Measurements from ENCODE around the gene TJP1. TPM values are rescaled to one million over a fixed set of nuclear protein-coding genes. Genes with fewer than 3 reads are reported as not detected.

TJP1 gene
- total RNA-seq, 2 donors from 2014 or later = 0.30 TPM; not detected in 1

DNA sequence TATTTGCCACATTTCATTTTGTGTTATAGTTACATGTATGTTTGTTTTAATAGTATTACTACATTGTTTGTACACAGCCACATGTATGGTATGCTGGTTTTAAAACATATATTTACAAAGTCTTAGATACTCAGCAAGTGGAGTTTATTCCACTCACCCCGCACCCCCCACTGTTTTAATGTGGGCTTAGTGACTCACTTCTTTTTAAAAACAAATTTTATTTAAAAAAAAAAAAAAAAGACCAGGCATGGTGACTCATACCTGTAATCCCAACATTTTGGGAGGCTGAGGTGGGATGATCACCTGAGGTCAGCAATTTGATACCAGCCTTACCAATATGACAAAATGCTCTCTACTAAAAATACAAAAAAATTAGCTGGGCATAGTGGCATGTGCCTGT, 26.9 kb upstream of the TJP1 start:
- peaks cover 11 to 15% of the 10 kb centered on the region in 2 donors for H3K9me3 Mint-ChIP-seq
- peaks cover 10 to 20% of the 10 kb centered on the region in 2 donors for H3K36me3 Mint-ChIP-seq
- DNase-seq (ENCODE audit: low spot score in 2 of 2) (no peak), ATAC-seq (no peak)
- H3K27ac Mint-ChIP-seq = no peak overlapping the region

DNA sequence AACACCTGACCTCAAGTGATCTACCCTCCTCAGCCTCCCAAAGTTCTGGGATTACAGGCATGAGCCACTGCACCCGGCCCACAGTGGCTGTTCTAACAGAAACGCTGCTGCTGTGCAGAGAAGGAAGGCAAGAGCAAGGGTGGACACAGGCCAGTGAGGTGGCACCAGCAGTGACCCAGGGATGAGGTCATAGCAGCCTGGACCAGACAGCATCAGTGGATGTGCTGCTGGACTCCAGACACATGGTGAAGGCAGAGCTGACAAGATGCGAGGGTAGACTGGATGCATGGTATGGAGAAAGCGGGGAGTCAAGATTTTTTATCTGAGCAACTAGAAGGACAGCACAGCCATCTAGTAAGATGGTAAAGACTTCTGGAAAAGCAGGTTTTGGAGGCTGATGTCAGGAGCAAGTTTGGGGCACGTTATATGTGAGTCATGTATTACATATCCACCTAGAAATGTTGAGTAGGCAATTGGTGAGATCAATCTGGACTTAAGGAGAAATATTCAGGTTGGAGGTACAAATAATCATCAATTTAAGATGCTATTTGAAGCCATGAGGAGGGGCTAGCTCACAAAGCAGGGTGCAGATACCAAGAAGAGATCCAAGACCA, 22.1 kb upstream of the TJP1 start:
- no peak for DNase-seq (ENCODE audit: low spot score in 2 of 2)
- Mint-ChIP-seq H3K9me3 (peaks cover 11 to 15% of the 10 kb centered on the region in 2 donors), H3K27ac (peak overlapping the region in 1 of 2 donors; percentile 57), H3K36me3 (peaks cover 10 to 20% of the 10 kb centered on the region in 2 donors)
- no peak for ATAC-seq

DNA sequence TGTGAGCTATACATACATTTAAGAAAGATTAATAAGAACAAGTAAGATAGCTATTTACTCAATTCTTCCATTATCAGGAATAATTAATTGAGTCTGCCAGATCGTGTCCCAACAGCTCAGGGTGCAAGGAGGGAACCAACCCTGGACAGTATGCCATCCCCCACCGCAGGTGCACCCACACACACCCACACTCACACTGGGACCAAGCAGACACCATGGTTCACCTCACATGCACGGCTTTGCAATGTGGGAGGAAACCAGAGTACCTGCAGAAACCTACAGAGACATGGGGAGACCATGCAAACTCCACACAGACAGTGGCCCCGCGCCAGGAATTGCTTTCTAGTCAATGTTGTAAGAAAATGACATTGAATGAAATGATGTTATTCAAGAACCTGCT, 20.0 kb upstream of the TJP1 start:
- no peak for ATAC-seq

DNA sequence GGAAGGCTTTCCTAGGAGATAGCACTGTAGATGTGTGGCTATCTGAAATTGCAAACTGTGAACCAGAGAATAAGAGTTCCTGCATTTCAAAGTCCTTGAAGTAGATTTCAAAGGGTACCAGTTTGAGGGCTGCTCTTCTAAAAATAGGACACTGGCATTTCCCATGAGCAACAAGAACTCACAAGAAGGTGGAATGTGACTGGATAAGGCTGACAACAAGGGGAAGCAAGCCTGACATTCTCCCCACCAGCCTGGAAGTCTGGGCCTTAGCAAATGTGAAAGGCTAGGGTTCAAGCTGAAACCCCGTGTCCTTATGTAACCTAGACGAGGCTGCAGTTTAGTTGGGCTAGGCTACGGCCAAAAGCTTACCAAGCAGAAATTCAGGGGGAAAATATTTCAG, 18.7 kb upstream of the TJP1 start:
- no peak for DNase-seq (ENCODE audit: low spot score in 2 of 2)
- Mint-ChIP-seq H3K27ac (no peak overlapping the region), H3K9me3 (peaks cover 2 to 6% of the 10 kb centered on the region in 2 donors), H3K36me3 (peaks cover 0 to 6% of the 10 kb centered on the region in 2 donors)
- no peak for ATAC-seq

More for the DNA sequence above, 20.0 kb upstream of the TJP1 start:
- Mint-ChIP-seq H3K27ac (no peak overlapping the region), H3K9me3 (peaks cover 9 to 14% of the 10 kb centered on the region in 2 donors), H3K36me3 (peaks cover 1 to 13% of the 10 kb centered on the region in 2 donors)
- DNase-seq (ENCODE audit: low spot score in 2 of 2) = no peak

DNA sequence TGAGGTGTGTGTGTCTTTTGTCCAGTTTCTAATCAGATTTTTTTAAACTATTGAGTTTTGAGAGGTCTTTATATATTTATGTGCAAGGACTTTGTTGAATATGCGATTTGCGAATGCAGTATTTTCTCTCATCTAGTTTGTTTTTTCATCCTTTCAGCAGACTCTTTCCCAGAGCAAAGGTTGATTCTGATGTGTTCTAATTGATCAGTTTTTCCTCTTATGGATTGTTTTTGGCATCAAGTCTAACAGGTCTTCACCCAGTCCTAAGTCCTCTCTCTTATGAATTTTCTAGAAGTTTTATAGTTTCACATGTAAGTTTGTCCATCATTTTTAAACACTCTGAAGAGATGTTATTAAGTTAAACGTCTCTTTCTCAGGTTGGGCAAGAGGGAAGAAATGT, 17.8 kb upstream of the TJP1 start:
- Mint-ChIP-seq H3K36me3 (peaks cover 0 to 1% of the 10 kb centered on the region in 2 donors), H3K27ac (no peak overlapping the region), H3K9me3 (peaks cover 0 to 4% of the 10 kb centered on the region in 2 donors)
- DNase-seq (ENCODE audit: low spot score in 2 of 2) (no peak), ATAC-seq (no peak)

DNA sequence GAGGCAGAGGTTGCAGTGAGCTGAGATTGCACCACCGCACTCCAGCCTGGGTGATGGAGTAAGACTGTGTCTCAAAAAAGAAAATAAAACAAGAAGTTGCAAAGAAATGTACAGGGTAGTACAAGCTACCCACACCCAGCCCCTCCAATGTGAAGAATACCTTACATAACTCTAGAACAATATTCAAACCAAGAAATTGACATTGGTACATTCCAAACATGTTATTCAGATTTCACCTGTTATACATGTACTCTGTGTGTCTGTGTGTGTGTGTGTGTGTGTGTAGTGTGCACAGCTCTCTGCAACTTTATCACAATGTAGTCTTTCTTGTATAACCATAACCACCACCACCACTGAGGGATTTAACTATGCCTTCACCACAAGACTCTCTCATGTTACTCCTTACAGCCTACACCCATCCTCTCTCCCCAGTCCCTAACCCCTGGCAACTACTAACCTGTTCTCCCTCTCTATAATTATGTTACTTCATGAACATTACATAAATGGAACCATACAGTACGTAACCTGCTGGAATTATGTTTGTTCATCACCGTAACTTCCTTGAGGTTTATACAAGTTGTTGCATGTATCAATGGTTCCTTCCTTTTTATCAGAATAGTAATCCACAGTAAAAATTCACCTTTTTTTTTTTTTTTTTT, 16.2 kb upstream of the TJP1 start:
- DNase-seq (ENCODE audit: low spot score in 2 of 2) (no peak), ATAC-seq (no peak)
- no peak overlapping the region for H3K27ac Mint-ChIP-seq
- H3K9me3 Mint-ChIP-seq = peaks cover 0 to 4% of the 10 kb centered on the region in 2 donors
- no peaks in the 10 kb centered on the region for H3K36me3 Mint-ChIP-seq

DNA sequence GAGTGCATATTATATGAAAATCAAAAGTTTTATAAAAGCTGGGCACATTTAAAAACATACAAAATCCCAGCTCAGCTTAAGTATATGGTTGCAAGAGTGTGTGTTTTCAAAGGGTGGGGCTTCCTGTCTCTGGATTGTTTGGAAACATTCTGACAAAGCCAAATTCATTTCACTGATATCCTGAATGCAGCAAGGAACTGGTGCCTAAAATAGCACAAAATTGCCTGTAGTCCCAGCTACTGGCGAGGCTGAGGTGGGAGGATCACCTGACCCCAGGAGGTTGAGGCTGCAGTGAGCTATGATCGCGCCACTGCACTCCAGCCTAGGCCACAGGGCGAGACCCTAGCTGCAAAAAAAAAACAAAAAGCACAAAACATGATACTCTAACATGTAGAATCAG, 13.0 kb upstream of the TJP1 start:
- ATAC-seq = no peak
- no peak for DNase-seq (ENCODE audit: low spot score in 2 of 2)
- peaks cover 0 to 13% of the 10 kb centered on the region in 2 donors for H3K9me3 Mint-ChIP-seq
- H3K27ac Mint-ChIP-seq = no peak overlapping the region
- H3K36me3 Mint-ChIP-seq = peaks cover 0 to 15% of the 10 kb centered on the region in 2 donors

DNA sequence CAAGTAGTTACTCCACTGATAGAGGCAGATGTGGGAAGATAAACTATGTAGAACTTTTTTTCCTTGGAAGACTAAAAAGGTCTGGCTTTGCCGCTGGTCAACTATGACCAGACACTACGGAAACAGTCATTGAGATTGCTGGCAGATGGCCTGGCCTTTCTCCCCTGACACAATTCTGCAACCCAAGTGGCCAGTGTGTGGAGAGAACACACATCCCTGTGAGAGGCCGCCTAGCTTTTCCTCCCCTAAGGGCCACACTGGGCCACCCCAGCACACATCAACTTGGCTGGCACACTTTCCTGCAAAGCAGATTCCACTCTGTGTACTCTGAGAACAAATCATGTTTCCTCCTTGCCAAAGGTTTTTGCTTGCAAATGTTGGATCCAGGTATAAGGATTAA, 10.4 kb upstream of the TJP1 start:
- no peak for DNase-seq (ENCODE audit: low spot score in 2 of 2)
- peaks cover 0 to 9% of the 10 kb centered on the region in 2 donors for H3K9me3 Mint-ChIP-seq
- H3K27ac Mint-ChIP-seq = no peak overlapping the region
- no peak for ATAC-seq
- H3K36me3 Mint-ChIP-seq = peaks cover 0 to 15% of the 10 kb centered on the region in 2 donors

DNA sequence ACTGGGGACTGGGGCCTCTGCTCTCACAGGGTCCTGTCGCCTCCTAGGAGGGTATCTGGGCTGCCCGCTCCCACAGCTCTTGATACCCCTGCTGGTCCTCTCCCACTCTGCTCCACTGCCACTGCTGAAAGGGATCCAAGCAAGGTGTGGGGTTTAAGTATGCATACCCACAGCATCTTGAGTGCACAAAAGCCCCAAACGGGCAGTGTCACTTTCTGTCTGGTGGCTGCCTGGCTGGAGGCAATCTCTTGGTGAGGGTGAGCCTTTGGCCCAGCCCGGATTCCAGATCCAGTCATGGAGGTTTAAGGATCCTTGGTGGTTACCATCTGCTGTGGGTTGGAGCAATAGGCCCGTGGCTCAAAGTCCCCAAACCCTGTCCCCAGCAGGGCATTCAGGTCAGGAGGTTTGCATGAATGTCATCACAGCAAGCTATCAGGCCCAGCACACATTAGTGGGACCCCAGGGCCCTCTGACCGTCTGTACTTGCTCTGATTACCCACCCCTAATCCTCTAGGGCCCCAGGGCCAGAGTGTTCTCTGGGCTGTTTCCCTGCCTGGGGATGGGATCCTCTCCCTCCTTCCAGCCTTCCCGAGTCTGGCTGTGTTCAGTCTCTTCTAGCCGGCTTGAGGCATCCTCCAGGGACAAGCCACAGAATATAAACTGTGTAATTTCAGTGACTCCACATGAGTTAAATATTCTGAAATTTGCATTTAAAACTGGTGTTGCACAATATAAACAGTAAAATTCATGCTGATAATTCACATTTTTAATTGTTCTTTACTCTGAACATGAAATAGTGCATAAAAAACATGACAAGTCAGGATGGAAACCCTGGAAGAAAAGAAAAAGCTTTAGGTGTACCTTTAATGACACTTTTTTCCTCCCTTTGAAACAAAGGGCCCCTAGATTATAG, 4.9 kb upstream of the TJP1 start:
- DNase-seq (ENCODE audit: low spot score in 2 of 2) (no peak), ATAC-seq (no peak)
- Mint-ChIP-seq H3K36me3 (peaks cover 5 to 25% of the 10 kb centered on the region in 2 donors), H3K9me3 (peaks cover 0 to 6% of the 10 kb centered on the region in 2 donors), H3K27ac (no peak overlapping the region)

DNA sequence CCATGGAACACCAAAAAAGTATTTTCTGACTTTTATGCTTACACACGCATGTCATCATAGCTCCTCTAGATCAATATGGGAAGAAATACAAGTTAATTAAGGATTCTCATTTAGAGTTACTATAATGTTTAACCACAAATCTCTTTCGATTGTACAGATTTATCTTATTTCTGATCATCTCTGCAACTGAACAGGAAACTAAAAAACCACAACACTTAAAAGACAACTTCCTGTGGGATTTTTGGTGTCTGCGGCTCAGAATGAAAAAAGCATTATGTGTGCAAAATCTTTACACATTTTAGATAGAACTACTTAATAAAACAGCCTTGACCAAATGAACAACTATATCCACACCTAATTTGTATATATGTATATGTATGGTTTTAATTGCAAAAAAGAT, 3.0 kb upstream of the TJP1 start:
- DNase-seq (ENCODE audit: low spot score in 2 of 2) (peak in 1 of 2 donors; percentile 26), ATAC-seq (peak in 1 of 2 donors; percentile 66)
- H3K9me3 Mint-ChIP-seq = no peaks in the 10 kb centered on the region
- no peak overlapping the region for H3K27ac Mint-ChIP-seq
- H3K36me3 Mint-ChIP-seq = peaks cover 5 to 10% of the 10 kb centered on the region in 2 donors

DNA sequence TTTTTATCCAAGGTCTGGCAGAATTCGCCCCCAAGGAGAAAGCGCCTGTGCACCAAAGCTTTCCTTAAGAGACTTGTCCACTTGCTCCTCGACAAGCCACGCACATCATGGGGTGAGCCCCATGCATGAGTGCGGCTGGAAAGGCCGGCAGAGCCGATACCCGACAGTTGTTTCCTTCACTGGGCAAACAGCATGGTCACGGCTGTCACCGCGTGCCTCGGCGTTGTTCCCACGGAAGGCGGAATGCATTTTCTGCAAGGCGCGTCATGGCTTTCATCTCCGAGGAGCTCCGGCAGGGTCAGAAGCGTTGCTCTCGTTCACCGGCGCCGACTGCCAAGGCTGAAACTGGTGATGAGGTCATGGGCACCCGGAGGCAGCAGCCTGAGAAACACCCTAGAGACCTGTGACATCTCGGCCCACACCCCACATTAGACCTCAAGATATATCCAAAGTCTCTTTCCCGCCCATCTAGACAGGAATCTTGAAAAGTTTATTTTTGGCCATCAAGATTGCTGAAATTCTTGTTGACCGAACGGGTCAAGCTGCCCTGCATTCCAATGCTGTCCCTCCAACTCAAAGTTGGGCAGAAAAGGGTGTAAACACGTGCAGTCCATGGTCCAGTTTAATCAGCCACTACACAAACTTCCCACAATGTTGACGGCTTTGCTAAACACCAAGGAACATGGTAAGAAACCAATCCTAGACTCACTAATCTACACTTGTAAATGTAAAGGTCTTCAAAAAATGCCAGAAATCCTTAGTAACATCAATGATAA, 604 bp upstream of the TJP1 start:
- H3K27ac Mint-ChIP-seq = no peak overlapping the region
- no peak for DNase-seq (ENCODE audit: low spot score in 2 of 2)

DNA sequence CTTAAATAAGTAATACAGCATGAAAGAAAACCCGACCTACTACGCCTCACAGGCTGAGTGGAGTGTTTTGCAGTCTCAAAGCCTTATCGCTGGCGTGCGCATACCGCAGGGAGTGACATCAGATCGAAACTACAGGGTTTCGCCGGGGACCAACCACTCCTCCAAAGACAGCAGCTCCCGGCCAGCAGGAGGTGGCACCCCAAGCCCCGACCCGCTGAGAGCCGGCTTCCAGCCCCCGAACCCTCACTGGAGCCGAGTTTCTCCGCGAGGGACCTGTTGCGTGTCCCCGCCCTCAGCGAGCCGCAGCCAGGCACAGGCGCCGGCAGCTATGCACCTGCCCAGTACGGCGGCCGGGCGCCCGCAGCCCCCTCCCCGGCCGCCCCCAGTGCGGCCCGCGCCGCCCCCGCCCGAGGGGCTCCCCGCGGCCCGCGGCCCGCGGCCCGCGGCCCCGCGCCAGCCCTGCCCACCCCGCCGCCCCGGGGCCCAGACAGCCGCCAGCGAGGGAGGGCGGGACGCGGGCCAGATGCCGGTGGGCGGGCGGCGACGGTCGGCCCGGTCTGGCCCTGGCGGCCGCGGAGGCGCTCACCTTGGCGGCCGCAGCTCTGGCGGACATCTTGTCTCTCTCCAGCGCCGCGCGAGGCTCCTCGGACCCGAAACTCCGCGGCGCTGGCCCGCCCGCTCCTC, 710 bp downstream of the TJP1 start:
- Mint-ChIP-seq H3K27ac (no peak overlapping the region), H3K36me3 (peaks cover 13 to 19% of the 10 kb centered on the region in 2 donors), H3K9me3 (peaks cover 0 to 5% of the 10 kb centered on the region in 2 donors)
- DNase-seq (ENCODE audit: low spot score in 2 of 2) = peak in 1 of 2 donors; percentile 23
- ATAC-seq = peak; percentile 70 to 78

More for the DNA sequence above, 604 bp upstream of the TJP1 start:
- no peak for ATAC-seq
- Mint-ChIP-seq H3K9me3 (no peaks in the 10 kb centered on the region), H3K36me3 (peaks cover 5 to 10% of the 10 kb centered on the region in 2 donors)

DNA sequence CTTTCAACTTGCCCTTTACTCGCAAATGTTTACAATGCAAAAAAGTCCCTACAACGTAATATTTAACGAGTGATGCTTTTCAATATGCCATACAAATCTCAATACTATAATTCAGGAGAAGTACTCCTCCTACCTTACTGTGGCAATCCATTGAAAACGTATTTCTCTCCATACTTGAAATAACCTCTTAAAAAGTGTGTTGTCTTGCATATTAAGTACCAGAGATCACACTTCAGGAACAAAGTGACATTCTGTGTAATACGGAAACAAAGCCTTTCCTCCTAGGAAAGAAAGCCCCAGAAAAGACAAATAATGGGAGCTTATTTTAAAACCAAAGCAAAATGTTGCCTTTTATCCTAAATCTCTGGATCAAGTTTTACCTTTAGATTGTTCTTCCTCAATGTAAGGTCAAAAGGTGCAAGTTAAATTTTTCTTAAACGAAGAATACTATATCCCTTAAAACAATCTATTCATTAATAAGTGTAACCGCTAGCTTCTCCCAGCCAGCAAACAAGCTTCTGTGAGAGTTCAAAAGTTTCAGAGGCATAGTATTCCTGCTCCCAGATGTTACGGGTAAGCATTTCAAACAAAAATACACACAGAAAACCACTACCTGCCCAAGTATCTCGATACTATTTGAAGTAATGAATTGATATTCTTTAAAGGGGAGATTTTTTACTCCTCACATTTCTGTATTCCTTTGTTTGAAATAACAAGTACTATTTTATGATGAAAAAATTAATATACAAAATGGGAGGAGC, 1.7 kb downstream of the TJP1 start:
- peaks cover 15 to 19% of the 10 kb centered on the region in 2 donors for H3K36me3 Mint-ChIP-seq
- DNase-seq (ENCODE audit: low spot score in 2 of 2) (no peak), ATAC-seq (no peak)
- peaks cover 0 to 5% of the 10 kb centered on the region in 2 donors for H3K9me3 Mint-ChIP-seq
- H3K27ac Mint-ChIP-seq = no peak overlapping the region

DNA sequence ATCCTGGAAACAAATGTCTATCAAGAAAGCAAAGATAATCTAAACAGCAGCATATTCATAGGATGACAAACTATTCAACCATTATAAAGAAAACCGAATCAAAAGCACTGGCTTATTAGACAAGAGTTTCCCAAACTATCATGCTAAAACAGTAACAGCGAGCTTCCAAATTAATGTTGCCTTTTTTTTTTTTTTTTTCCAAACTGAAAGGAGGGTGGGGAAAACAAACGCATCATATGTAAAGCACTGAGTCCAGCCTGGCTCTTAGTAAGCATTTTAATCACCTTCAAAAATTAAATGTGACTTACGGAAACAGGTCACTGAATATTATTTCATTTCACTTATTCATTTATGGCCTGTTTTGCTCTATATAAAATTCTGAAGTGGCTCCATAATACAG, 2.3 kb downstream of the TJP1 start:
- Mint-ChIP-seq H3K36me3 (peaks cover 15 to 19% of the 10 kb centered on the region in 2 donors), H3K27ac (no peak overlapping the region), H3K9me3 (peaks cover 0 to 5% of the 10 kb centered on the region in 2 donors)
- ATAC-seq (no peak), DNase-seq (ENCODE audit: low spot score in 2 of 2) (no peak)

DNA sequence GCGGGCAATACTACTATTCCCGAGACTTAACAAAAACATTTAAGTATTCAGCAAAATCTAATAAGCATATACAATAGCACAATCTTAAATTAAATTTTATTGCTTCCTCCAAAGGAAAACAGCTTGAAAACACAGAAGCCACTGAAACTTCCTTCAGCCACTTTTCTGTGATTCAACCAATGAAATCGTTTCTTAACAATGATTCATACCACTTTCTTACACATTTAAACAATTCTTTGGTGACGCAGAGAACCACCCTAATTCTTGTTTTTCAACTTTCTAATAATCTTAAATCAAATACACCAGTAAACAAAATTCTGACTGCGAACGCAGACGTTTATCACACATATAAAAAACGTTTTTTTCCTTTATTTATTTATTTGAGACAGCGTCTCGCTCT, 4.1 kb downstream of the TJP1 start:
- no peak for DNase-seq (ENCODE audit: low spot score in 2 of 2)
- peaks cover 11 to 16% of the 10 kb centered on the region in 2 donors for H3K36me3 Mint-ChIP-seq
- ATAC-seq = no peak
- H3K9me3 Mint-ChIP-seq = peaks cover 0 to 5% of the 10 kb centered on the region in 2 donors
- H3K27ac Mint-ChIP-seq = no peak overlapping the region
